Measurements from ENCODE around the gene GIMAP2. TPM values are rescaled to one million over a fixed set of nuclear protein-coding genes. Genes with fewer than 3 reads are reported as not detected.
"Not testable (repeated sequence)": the region's sequence is repeated elsewhere in the genome, so short reads cannot be mapped to it uniquely, and the experiment has no call there.

The GIMAP2 gene
- total and polyA plus RNA-seq, 2 of the 4 experiments (the other 2 are of a cell fraction): under 0.01 TPM; not detected in 1

GRCh38 chr7:150668977-150669376, 16.5 kb upstream of the GIMAP2 start:
- Histone ChIP-seq H4K20me1 (ENCODE audit: insufficient read depth, low read length) (no peaks in the 10 kb centered on the region), H3K9ac (ENCODE audit: low read depth, low read length) (no peak overlapping the region), H2AFZ (replicated peaks; ENCODE audit: low read length, poor library complexity) (no peak overlapping the region), H2BK20ac (ENCODE audit: low read depth, low read length) (no peak overlapping the region), H4K8ac (ENCODE audit: low read depth in 2 of 2, low read length in 2 of 2) (no peak overlapping the region), H3K36me3 (ENCODE audit: control insufficient read depth, insufficient read depth, low read length) (no peaks in the 10 kb centered on the region), H2AK9ac (replicated peaks; ENCODE audit: low read depth, low read length, poor library complexity) (no peak overlapping the region), H3K14ac (replicated peaks; ENCODE audit: low read depth, low read length) (no peak overlapping the region), H3K4me2 (ENCODE audit: low read depth, low read length) (no peak overlapping the region), H3K18ac (ENCODE audit: low read depth, low read length) (no peak overlapping the region), H3K27me3 (ENCODE audit: control insufficient read depth, insufficient read depth, low read length) (no peaks in the 10 kb centered on the region), H4K91ac (ENCODE audit: insufficient read depth, low read depth, low read length) (no peak overlapping the region), H3K27ac (ENCODE audit: insufficient read depth, low read length) (no peak overlapping the region), H3K9me1 (ENCODE audit: insufficient read depth, low read length) (no peaks in the 10 kb centered on the region), H2AK5ac (ENCODE audit: low read depth, low read length) (no peak overlapping the region), H3K4me1 (ENCODE audit: control insufficient read depth, insufficient read depth, low read length) (no peaks in the 10 kb centered on the region), H3K9me3 (ENCODE audit: control insufficient read depth, insufficient read depth, low read length) (peaks cover 10% of the 10 kb centered on the region), H4K5ac (ENCODE audit: low read depth, low read length) (no peak overlapping the region), H2BK15ac (ENCODE audit: low read depth, low read length) (no peak overlapping the region), H3K79me1 (ENCODE audit: low read depth in 1 of 2, low read length in 2 of 2) (no peaks in the 10 kb centered on the region), H3K56ac (ENCODE audit: extremely low read depth, insufficient read depth, low read length) (no peak overlapping the region), H2BK5ac (ENCODE audit: low read depth, low read length, poor library complexity, severe bottlenecking) (no peak overlapping the region), H3K23ac (ENCODE audit: low read depth, low read length) (no peak overlapping the region), H2BK120ac (ENCODE audit: low read depth, low read length) (no peak overlapping the region), H3K4ac (ENCODE audit: low read depth, low read length) (no peak overlapping the region), H3K4me3 (ENCODE audit: insufficient read depth, low read depth, low read length) (no peak overlapping the region)
- POLR2A ChIA-PET (ENCODE audit: unreplicated experiment): no interaction called here
- TF ChIP-seq RAD21 (IDR thresholded peaks at IDR 0.05; ENCODE audit: low read length) (no peak), BHLHE40 (IDR thresholded peaks at IDR 0.05; ENCODE audit: low read depth, low read length) (no peak), RFX5 (IDR thresholded peaks at IDR 0.05; ENCODE audit: low read depth, low read length) (no peak), USF2 (IDR thresholded peaks at IDR 0.05; ENCODE audit: low read depth, low read length) (no peak), MAFK (IDR thresholded peaks at IDR 0.05; ENCODE audit: low read depth, low read length) (no peak)
- ATAC-seq (ENCODE audit: low read depth) (no peak), DNase-seq (no peak)
- intact Hi-C loops (cut with micrococcal nuclease): no loop called here
- CTCF ChIA-PET: no interaction called here
- no TSS peak for BruUV-seq (replicated peaks)
- in situ Hi-C loops (cut with MboI; ENCODE audit: low sequenced_read_pairs): no loop called here
- dilution Hi-C loops (cut with HindIII; ENCODE audit: low sequenced_read_pairs, unreplicated experiment): no loop called here

- no CpG with 5 or more reads among the region's 7 CpGs for WGBS, 2 experiments (ENCODE audit: extremely low coverage in 2 of 2, insufficient read length in 1 of 2)
- dilution Hi-C loops (cut with HindIII; ENCODE audit: low sequenced_read_pairs, unreplicated experiment); CTCF ChIA-PET: not testable (repeated sequence)
Measured at GRCh38 chr7:150671798-150672585, 13.5 kb upstream of the GIMAP2 start.

More at GRCh38 chr7:150671798-150672585, 13.5 kb upstream of the GIMAP2 start:
- H2AK5ac ChIP-seq (ENCODE audit: low read depth, low read length); BruUV-seq (replicated peaks); H4K91ac ChIP-seq (ENCODE audit: insufficient read depth, low read depth, low read length); H3K4ac ChIP-seq (ENCODE audit: low read depth, low read length); H2BK5ac ChIP-seq (ENCODE audit: low read depth, low read length, poor library complexity, severe bottlenecking); H3K9me1 ChIP-seq (ENCODE audit: insufficient read depth, low read length); DNase-seq; H3K9me3 ChIP-seq (ENCODE audit: control insufficient read depth, insufficient read depth, low read length); H3K36me3 ChIP-seq (ENCODE audit: control insufficient read depth, insufficient read depth, low read length); H3K23ac ChIP-seq (ENCODE audit: low read depth, low read length); H3K9ac ChIP-seq (ENCODE audit: low read depth, low read length); H3K27ac ChIP-seq (ENCODE audit: insufficient read depth, low read length); POLR2A ChIA-PET (ENCODE audit: unreplicated experiment); H2BK20ac ChIP-seq (ENCODE audit: low read depth, low read length); H3K56ac ChIP-seq (ENCODE audit: extremely low read depth, insufficient read depth, low read length); H4K20me1 ChIP-seq (ENCODE audit: insufficient read depth, low read length); ATAC-seq (ENCODE audit: low read depth); H2BK15ac ChIP-seq (ENCODE audit: low read depth, low read length); H4K8ac ChIP-seq (ENCODE audit: low read depth in 2 of 2, low read length in 2 of 2); H3K4me2 ChIP-seq (ENCODE audit: low read depth, low read length); H2BK120ac ChIP-seq (ENCODE audit: low read depth, low read length); H2AK9ac ChIP-seq (replicated peaks; ENCODE audit: low read depth, low read length, poor library complexity); H2AFZ ChIP-seq (replicated peaks; ENCODE audit: low read length, poor library complexity); intact Hi-C loops (cut with micrococcal nuclease); H3K14ac ChIP-seq (replicated peaks; ENCODE audit: low read depth, low read length); H4K5ac ChIP-seq (ENCODE audit: low read depth, low read length); H3K4me3 ChIP-seq (ENCODE audit: insufficient read depth, low read depth, low read length); H3K79me1 ChIP-seq (ENCODE audit: low read depth in 1 of 2, low read length in 2 of 2); H3K4me1 ChIP-seq (ENCODE audit: control insufficient read depth, insufficient read depth, low read length); in situ Hi-C loops (cut with MboI; ENCODE audit: low sequenced_read_pairs); H3K27me3 ChIP-seq (ENCODE audit: control insufficient read depth, insufficient read depth, low read length); H3K18ac ChIP-seq (ENCODE audit: low read depth, low read length): not testable (repeated sequence)
